ENCODE measurements around the gene DNTTIP2.

DNTTIP2 gene

GRCh38 chr1:93909146-93910050 lies 30.4 kb upstream of the DNTTIP2 start, which contains the start of gene GCLM:
GCLM (minus strand) TSS chr1:93909430; CDS start chr1:93909163, 267 bp downstream.
- H3K27ac ChIP-seq: peak within 1 kb of the TSS; percentile 85
- ChIA-PET CTCF (interaction anchor here (0.6 to 1.6 kb wide), 15 partner anchors 8 to 495 kb away, joined by 3 to 5 read pairs (median 3); no protein-coding TSS in a partner anchor), POLR2A (ENCODE audit: low non-redundant PET) (no interaction called here)
- peak; percentile 98 for TF ChIP-seq CTCF (conservative IDR thresholded peaks at IDR 0.05; ENCODE audit: low read depth)
- peak; percentile 90 for DNase-seq (ENCODE audit: low spot score)

GRCh38 chr1:93908394-93909145 lies 29.6 kb upstream of the DNTTIP2 start:
- peak overlapping the region; percentile 85 for H3K27ac ChIP-seq
- ChIA-PET CTCF (interaction anchor here (0.6 to 1.6 kb wide), 9 partner anchors 8 to 496 kb away, joined by 3 to 4 read pairs (median 3); no protein-coding TSS in a partner anchor), POLR2A (ENCODE audit: low non-redundant PET) (no interaction called here)
- peak; percentile 28 for DNase-seq (ENCODE audit: low spot score)
- TF ChIP-seq CTCF (conservative IDR thresholded peaks at IDR 0.05; ENCODE audit: low read depth): no peak

GRCh38 chr1:93907718-93908117 lies 28.7 kb upstream of the DNTTIP2 start:
- DNase-seq (ENCODE audit: low spot score): no peak
- CTCF ChIA-PET: no interaction called here
- no peak for TF ChIP-seq CTCF (conservative IDR thresholded peaks at IDR 0.05; ENCODE audit: low read depth)
- POLR2A ChIA-PET (ENCODE audit: low non-redundant PET): no interaction called here
- H3K27ac ChIP-seq: no peak overlapping the region

- ChIA-PET CTCF (no interaction called here), POLR2A (ENCODE audit: low non-redundant PET) (no interaction called here)
- H3K27ac ChIP-seq: no peak overlapping the region
- TF ChIP-seq CTCF (conservative IDR thresholded peaks at IDR 0.05; ENCODE audit: low read depth): no peak
- no peak for DNase-seq (ENCODE audit: low spot score)
These were observed 27.5 kb upstream of the DNTTIP2 start for GRCh38 chr1:93906480-93906879.

- H3K27ac ChIP-seq: no peak overlapping the region
- DNase-seq (ENCODE audit: low spot score): peak; percentile 10
- CTCF ChIA-PET: no interaction called here
- TF ChIP-seq CTCF (conservative IDR thresholded peaks at IDR 0.05; ENCODE audit: low read depth): no peak
- POLR2A ChIA-PET (ENCODE audit: low non-redundant PET): no interaction called here
These were observed 26.7 kb upstream of the DNTTIP2 start for GRCh38 chr1:93905734-93906133.

- no peak for DNase-seq (ENCODE audit: low spot score)
- POLR2A ChIA-PET (ENCODE audit: low non-redundant PET): no interaction called here
- no peak overlapping the region for H3K27ac ChIP-seq
- CTCF ChIA-PET: no interaction called here
- TF ChIP-seq CTCF (conservative IDR thresholded peaks at IDR 0.05; ENCODE audit: low read depth): no peak
These were observed 26.0 kb upstream of the DNTTIP2 start for GRCh38 chr1:93905051-93905450.
